Subcutaneous abdominal adipose tissue (tissue), 5 donors: ENCODE measurements around the gene CCDC178.

Experiments
- H3K27ac ChIP-seq: one replicate; pipeline ENCODE4 v1.7.0; 2013; ENCODE audit warnings: low read depth, mild to moderate bottlenecking, inconsistent platforms, low read length, moderate library complexity
- H3K27me3 ChIP-seq, 5 donors: one replicate each; pipeline ENCODE4 v1.7.0; 2013; ENCODE audit warnings: low read length in 5 of 5, inconsistent platforms in 1 of 5; ENCODE audit not compliant: control insufficient read depth in 5 of 5, insufficient read depth in 4 of 5
- H3K36me3 ChIP-seq, 5 donors: one replicate each; pipeline ENCODE4 v1.7.0; 2013; ENCODE audit warnings: low read length in 5 of 5; ENCODE audit not compliant: control insufficient read depth in 5 of 5, insufficient read depth in 5 of 5
- H3K4me1 ChIP-seq, 5 donors: one replicate each; pipeline ENCODE4 v1.7.0; 2013; ENCODE audit warnings: low read length in 5 of 5, mild to moderate bottlenecking in 3 of 5, moderate library complexity in 1 of 5; ENCODE audit not compliant: control insufficient read depth in 5 of 5, insufficient read depth in 5 of 5
- H3K4me3 ChIP-seq, 5 donors: one replicate each; pipeline ENCODE4 v1.7.0; 2013; ENCODE audit warnings: low read length in 5 of 5, low read depth in 1 of 5
- H3K9ac ChIP-seq, 5 donors: one replicate each; pipeline ENCODE4 v1.7.0; 2013; ENCODE audit warnings: low read length in 5 of 5, mild to moderate bottlenecking in 4 of 5, moderate library complexity in 3 of 5
- H3K9me3 ChIP-seq, 5 donors: one replicate each; pipeline ENCODE4 v1.7.0; 2013; ENCODE audit warnings: low read length in 5 of 5; ENCODE audit not compliant: control insufficient read depth in 5 of 5
- donor health status: healthy.
- donor health status: healthy.
- donor health status: healthy.
- donor health status: healthy.
- donor health status: healthy.

Gene CCDC178

GRCh38 chr18:33304277-33304676 is 136.2 kb downstream of the CCDC178 start:
- no peak overlapping the region for H3K27ac ChIP-seq
- H3K36me3 ChIP-seq, result no peaks in the 10 kb centered on the region
- H3K9ac ChIP-seq, result no peak overlapping the region
- H3K4me1 ChIP-seq, result no peaks in the 10 kb centered on the region
- no peak overlapping the region for H3K4me3 ChIP-seq
- no peaks in the 10 kb centered on the region for H3K9me3 ChIP-seq
- no peaks in the 10 kb centered on the region for H3K27me3 ChIP-seq

- Histone ChIP-seq H3K4me1 (no peaks in the 10 kb centered on the region), H3K9me3 (no peaks in the 10 kb centered on the region), H3K9ac (no peak overlapping the region), H3K27me3 (no peaks in the 10 kb centered on the region), H3K36me3 (no peaks in the 10 kb centered on the region), H3K27ac (no peak overlapping the region), H3K4me3 (no peak overlapping the region)
Observed at GRCh38 chr18:33291539-33291938, 149.0 kb downstream of the CCDC178 start.

- H3K4me3 ChIP-seq, result no peak overlapping the region
- H3K4me1 ChIP-seq, result no peaks in the 10 kb centered on the region
- no peak overlapping the region for H3K9ac ChIP-seq
- no peak overlapping the region for H3K27ac ChIP-seq
- H3K27me3 ChIP-seq, result no peaks in the 10 kb centered on the region
- H3K36me3 ChIP-seq, result no peaks in the 10 kb centered on the region
- H3K9me3 ChIP-seq, result no peaks in the 10 kb centered on the region
Observed at GRCh38 chr18:33288082-33288716, 152.3 kb downstream of the CCDC178 start.

GRCh38 chr18:33282709-33283333 is 157.7 kb downstream of the CCDC178 start:
- H3K27ac ChIP-seq, result no peak overlapping the region
- H3K9me3 ChIP-seq, result no peaks in the 10 kb centered on the region
- H3K4me1 ChIP-seq, result no peaks in the 10 kb centered on the region
- no peaks in the 10 kb centered on the region for H3K27me3 ChIP-seq
- no peak overlapping the region for H3K4me3 ChIP-seq
- H3K36me3 ChIP-seq, result no peaks in the 10 kb centered on the region
- H3K9ac ChIP-seq, result no peak overlapping the region

GRCh38 chr18:33282142-33282541 is 158.4 kb downstream of the CCDC178 start:
- no peaks in the 10 kb centered on the region for H3K27me3 ChIP-seq
- no peak overlapping the region for H3K27ac ChIP-seq
- no peaks in the 10 kb centered on the region for H3K9me3 ChIP-seq
- no peak overlapping the region for H3K9ac ChIP-seq
- H3K4me3 ChIP-seq, result no peak overlapping the region
- H3K4me1 ChIP-seq, result no peaks in the 10 kb centered on the region
- no peaks in the 10 kb centered on the region for H3K36me3 ChIP-seq

GRCh38 chr18:33277431-33277830 is 163.1 kb downstream of the CCDC178 start:
- H3K36me3 ChIP-seq, result no peaks in the 10 kb centered on the region
- no peak overlapping the region for H3K9ac ChIP-seq
- H3K9me3 ChIP-seq, result no peaks in the 10 kb centered on the region
- H3K27me3 ChIP-seq, result no peaks in the 10 kb centered on the region
- H3K27ac ChIP-seq, result no peak overlapping the region
- H3K4me3 ChIP-seq, result no peak overlapping the region
- no peaks in the 10 kb centered on the region for H3K4me1 ChIP-seq

- no peak overlapping the region for H3K27ac ChIP-seq
- H3K27me3 ChIP-seq, result no peaks in the 10 kb centered on the region
- no peaks in the 10 kb centered on the region for H3K9me3 ChIP-seq
- no peak overlapping the region for H3K4me3 ChIP-seq
- H3K4me1 ChIP-seq, result no peaks in the 10 kb centered on the region
- H3K36me3 ChIP-seq, result no peaks in the 10 kb centered on the region
- no peak overlapping the region for H3K9ac ChIP-seq
Observed at GRCh38 chr18:33275843-33276242, 164.7 kb downstream of the CCDC178 start.

- Histone ChIP-seq H3K36me3 (no peaks in the 10 kb centered on the region), H3K27me3 (no peaks in the 10 kb centered on the region), H3K4me3 (no peak overlapping the region), H3K9ac (no peak overlapping the region), H3K27ac (no peak overlapping the region), H3K4me1 (no peaks in the 10 kb centered on the region), H3K9me3 (no peaks in the 10 kb centered on the region)
Observed at GRCh38 chr18:33270297-33270696, 170.2 kb downstream of the CCDC178 start.

- no peaks in the 10 kb centered on the region for H3K9me3 ChIP-seq
- H3K4me1 ChIP-seq, result no peaks in the 10 kb centered on the region
- H3K27me3 ChIP-seq, result no peaks in the 10 kb centered on the region
- no peaks in the 10 kb centered on the region for H3K36me3 ChIP-seq
- H3K4me3 ChIP-seq, result no peak overlapping the region
- H3K27ac ChIP-seq, result no peak overlapping the region
- no peak overlapping the region for H3K9ac ChIP-seq
Observed at GRCh38 chr18:33269223-33269622, 171.3 kb downstream of the CCDC178 start.

GRCh38 chr18:33264566-33264965 is 176.0 kb downstream of the CCDC178 start:
- H3K27ac ChIP-seq, result no peak overlapping the region
- no peaks in the 10 kb centered on the region for H3K4me1 ChIP-seq
- H3K9ac ChIP-seq, result no peak overlapping the region
- H3K36me3 ChIP-seq, result no peaks in the 10 kb centered on the region
- no peaks in the 10 kb centered on the region for H3K27me3 ChIP-seq
- no peaks in the 10 kb centered on the region for H3K9me3 ChIP-seq
- H3K4me3 ChIP-seq, result no peak overlapping the region
